Neutrophil (primary cell): Measurements from ENCODE around the gene ERN1.
A peak's percentile ranks its signal among the peaks of the same experiment; 100 is the strongest.

Experiments
- H3K27ac ChIP-seq: fragments of 200-600 bp; sonication (generic); 2 replicates; pipeline ENCODE4 v1.5.1; 2016; ENCODE audit warnings: mild to moderate bottlenecking, moderate library complexity
- H3K27me3 ChIP-seq: fragments of 200-600 bp; sonication (generic); 2 replicates; pipeline ENCODE4 v1.6.0; 2016; ENCODE audit warnings: mild to moderate bottlenecking
- H3K36me3 ChIP-seq: fragments of 200-600 bp; sonication (generic); 2 replicates; pipeline ENCODE4 v1.5.1; 2017
- H3K4me1 ChIP-seq, 2 experiments: fragments of 200-600 bp in 1 of 2; sonication (generic) in 1 of 2; 1 replicate in 1 of 2; 2 replicates in 1 of 2; pipeline versions ENCODE4 v1.5.1 to v1.6.1; 2013 to 2016; ENCODE audit warnings: low read depth in 1 of 2, low read length in 1 of 2, mild to moderate bottlenecking in 1 of 2, moderate library complexity in 1 of 2; ENCODE audit not compliant: control insufficient read depth in 1 of 2, insufficient read depth in 1 of 2
- H3K4me3 ChIP-seq, 2 experiments: fragments of 200-600 bp in 1 of 2; sonication (generic) in 1 of 2; 1 replicate in 1 of 2; 2 replicates in 1 of 2; pipeline ENCODE4 v1.5.1; 2013 to 2016; ENCODE audit warnings: low read depth in 1 of 2, low read length in 1 of 2, mild to moderate bottlenecking in 1 of 2, moderate library complexity in 1 of 2
- H3K9me3 ChIP-seq: fragments of 200-600 bp; sonication (generic); 2 replicates; pipeline ENCODE4 v1.5.1; 2016
- CTCF ChIP-seq: fragments of 200-600 bp; sonication (generic); IDR thresholded peaks from 2 replicates; pipeline ENCODE4 v1.5.1; 2016; ENCODE audit warnings: antibody characterized with exemption

Gene ERN1

GRCh38 chr17:64063088-64063487 is 66.9 kb downstream of the ERN1 start:
- Histone ChIP-seq H3K27ac (peak overlapping the region; percentile 75), H3K4me3 (no peak overlapping the region), H3K36me3 (peaks cover 91% of the 10 kb centered on the region), H3K4me1 (peaks cover 7 to 15% of the 10 kb centered on the region in 2 experiments), H3K27me3 (no peaks in the 10 kb centered on the region), H3K9me3 (no peaks in the 10 kb centered on the region)
- no peak for TF ChIP-seq CTCF

DNA sequence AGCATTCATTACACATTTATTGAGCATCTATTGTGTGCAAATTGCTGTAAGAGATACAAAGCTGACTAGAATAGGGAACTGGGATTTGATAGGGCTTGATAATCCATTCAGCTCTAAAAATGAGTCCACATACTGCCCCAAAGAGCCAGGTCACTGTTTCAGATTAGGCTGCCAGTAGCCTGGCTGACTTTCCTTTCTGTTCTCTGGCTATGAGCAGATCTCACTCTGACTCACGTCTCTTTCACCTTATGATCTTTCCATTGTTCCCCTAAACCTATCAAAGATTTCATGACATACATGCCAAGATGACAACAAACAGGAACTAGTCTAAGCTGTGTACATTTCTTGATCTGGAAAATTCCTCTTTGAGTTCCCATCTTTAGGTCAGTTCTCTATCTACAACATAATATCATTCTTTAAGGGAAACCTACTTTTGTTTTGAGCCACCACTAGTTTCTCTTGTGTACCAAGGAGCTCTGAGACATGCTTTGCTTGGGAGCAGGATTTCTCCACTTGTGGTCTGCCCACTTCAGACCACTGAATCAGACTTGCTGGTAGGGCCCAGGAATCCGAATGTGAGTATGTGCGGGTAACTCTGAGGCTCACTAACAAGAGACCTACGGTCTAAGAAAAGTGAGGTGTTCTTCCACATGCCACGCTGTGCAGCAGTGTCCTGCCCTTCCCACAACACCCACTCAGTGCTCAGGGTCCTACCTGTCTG is 68.6 kb downstream of the ERN1 start:
- Histone ChIP-seq H3K27me3 (no peaks in the 10 kb centered on the region), H3K4me3 (no peak overlapping the region), H3K36me3 (peaks cover 91% of the 10 kb centered on the region), H3K27ac (peak overlapping the region; percentile 34), H3K9me3 (no peaks in the 10 kb centered on the region), H3K4me1 (peaks cover 7 to 15% of the 10 kb centered on the region in 2 experiments)
- no peak for TF ChIP-seq CTCF

DNA sequence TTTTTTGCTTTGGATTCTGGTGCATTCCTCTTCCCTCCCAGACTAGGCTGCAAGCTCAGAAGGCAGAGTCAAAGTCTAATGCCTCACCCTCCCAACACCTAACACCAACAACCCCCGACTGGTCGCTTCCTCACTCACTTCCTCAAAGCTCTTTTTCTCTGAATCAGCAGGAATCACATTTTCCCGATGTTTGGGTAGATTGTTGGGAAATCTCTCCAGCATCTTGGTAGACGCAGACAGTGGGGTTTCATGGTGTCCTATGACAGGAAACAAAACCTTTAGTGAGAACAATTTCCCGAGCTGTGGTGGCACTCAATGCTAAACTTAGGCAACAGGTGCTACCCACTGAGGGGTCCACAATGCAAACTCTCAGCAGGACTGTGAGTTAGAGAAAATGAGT is 69.6 kb downstream of the ERN1 start:
- H3K36me3 ChIP-seq, result peaks cover 91% of the 10 kb centered on the region
- H3K9me3 ChIP-seq, result no peaks in the 10 kb centered on the region
- no peak for TF ChIP-seq CTCF
- H3K4me3 ChIP-seq, result no peak overlapping the region
- no peaks in the 10 kb centered on the region for H3K27me3 ChIP-seq
- H3K4me1 ChIP-seq, result peaks cover 7 to 15% of the 10 kb centered on the region in 2 experiments
- peak overlapping the region; percentile 8 for H3K27ac ChIP-seq

GRCh38 chr17:64059756-64060155 is 70.2 kb downstream of the ERN1 start:
- no peaks in the 10 kb centered on the region for H3K9me3 ChIP-seq
- H3K27ac ChIP-seq, result peak overlapping the region; percentile 8
- peaks cover 91% of the 10 kb centered on the region for H3K36me3 ChIP-seq
- TF ChIP-seq CTCF, result no peak
- H3K4me3 ChIP-seq, result no peak overlapping the region
- peaks cover 7 to 15% of the 10 kb centered on the region in 2 experiments for H3K4me1 ChIP-seq
- no peaks in the 10 kb centered on the region for H3K27me3 ChIP-seq

DNA sequence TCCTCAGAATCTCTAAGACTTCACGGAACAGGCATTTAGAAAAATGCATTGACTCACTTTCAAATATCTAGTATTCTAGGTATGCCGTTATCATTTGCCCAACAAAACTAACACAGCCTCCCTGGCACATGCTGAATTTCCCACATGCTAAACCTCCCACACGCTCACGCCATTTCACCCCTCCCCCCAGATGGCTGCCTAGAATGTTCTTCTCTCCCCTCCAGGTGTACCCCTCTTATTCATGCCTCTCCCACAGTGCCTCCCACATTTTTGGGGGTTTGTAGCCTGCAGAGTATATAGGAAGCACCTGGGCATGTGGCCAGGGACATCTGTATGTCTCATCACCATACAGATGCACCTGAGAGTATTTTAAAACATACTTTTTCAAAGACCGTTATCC is 71.3 kb downstream of the ERN1 start:
- Histone ChIP-seq H3K27me3 (no peaks in the 10 kb centered on the region), H3K9me3 (no peaks in the 10 kb centered on the region), H3K27ac (no peak overlapping the region), H3K4me1 (peaks cover under 1 to 8% of the 10 kb centered on the region in 2 experiments), H3K36me3 (peaks cover 91% of the 10 kb centered on the region), H3K4me3 (no peak overlapping the region)
- no peak for TF ChIP-seq CTCF
